Measurements from ENCODE around the gene MIGA1.

MIGA1 gene

DNA sequence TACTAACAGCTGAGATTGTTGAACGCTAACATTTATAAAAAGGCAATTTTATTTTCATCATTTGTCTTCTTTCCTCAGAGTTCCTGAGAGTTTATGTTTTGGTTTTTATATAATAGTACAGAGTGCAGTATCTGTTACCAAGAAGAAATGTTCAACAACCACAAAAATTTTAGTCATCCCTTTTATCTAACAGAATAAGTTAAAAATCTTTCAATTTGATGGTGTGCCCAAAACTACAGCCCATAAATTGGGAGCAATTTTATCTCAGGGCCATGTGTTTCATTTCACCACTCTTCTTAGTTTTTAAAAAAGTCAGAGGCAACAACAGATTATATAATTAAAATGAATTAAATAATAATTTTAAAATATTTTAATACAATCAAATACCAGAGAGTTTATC lies 146.1 kb downstream of the MIGA1 start:
- DNase-seq (ENCODE audit: low read depth in 1 of 2, low spot score in 1 of 2) = no peak
- no peak for TF ChIP-seq JUND (IDR thresholded peaks at IDR 0.05; ENCODE audit: low read depth)
- in situ Hi-C loops (cut with HindIII; ENCODE audit: low pct_unique_long_range_greater_than_20kb, low sequenced_read_pairs) = no loop called here

DNA sequence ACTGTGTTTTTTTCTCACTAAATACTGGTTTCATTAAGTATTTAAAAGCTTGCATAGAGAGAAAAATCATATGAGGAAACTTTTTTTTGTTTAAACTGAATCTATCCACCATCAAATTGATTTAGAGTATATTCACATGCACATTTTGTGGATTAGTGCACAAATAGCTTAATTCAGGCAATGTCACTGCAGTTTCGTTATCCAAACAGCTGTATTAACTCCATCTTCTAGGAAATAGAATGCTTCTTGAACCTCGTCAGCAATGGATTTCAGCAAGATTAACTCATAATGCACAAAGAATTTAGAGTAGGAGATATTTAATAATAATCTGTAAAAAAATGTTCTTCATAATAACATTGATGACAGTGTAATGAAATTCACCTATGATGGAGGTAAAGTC lies 146.5 kb downstream of the MIGA1 start:
- no peak for DNase-seq (ENCODE audit: low read depth in 1 of 2, low spot score in 1 of 2)
- TF ChIP-seq JUND (IDR thresholded peaks at IDR 0.05; ENCODE audit: low read depth) = no peak
- in situ Hi-C loops (cut with HindIII; ENCODE audit: low pct_unique_long_range_greater_than_20kb, low sequenced_read_pairs) = no loop called here

DNA sequence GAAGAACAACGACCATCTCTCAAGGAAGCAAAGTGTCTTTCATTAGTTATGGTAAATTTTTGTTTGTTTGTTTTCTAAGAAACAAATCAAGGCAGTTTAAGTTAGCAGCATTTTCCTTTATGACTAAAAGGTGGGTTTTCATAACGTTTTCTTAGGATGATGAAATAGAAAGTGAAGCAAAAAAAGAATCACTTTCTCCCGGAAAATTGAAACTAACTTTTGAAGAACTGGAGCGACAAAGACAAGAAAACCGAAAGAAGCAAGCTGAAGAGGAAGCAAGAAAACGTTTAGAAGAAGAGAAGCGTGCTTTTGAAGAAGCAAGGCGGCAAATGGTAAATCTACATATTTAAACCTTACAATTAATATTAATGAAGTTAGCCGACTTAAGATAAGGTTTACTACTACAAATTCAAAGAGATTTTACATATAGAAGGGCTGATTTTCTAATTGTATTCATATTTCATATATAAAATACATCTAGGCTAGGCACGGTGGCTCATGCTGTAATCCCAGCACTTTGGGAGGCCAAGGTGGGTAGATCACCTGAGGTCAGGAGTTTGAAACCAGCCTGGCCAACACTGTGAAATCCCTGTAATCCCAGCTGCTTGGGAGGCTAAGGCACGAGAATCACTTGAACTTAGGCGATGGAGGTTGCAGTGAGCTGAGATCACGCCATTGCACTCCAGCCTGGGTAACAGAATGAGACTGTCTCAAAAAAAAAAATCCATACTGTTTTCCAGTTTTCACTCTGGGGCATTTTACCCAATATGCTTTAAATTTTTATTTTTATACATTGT lies 147.3 kb downstream of the MIGA1 start:
- in situ Hi-C loops (cut with HindIII; ENCODE audit: low pct_unique_long_range_greater_than_20kb, low sequenced_read_pairs) = no loop called here
- TF ChIP-seq JUND (IDR thresholded peaks at IDR 0.05; ENCODE audit: low read depth) = no peak
- no peak for DNase-seq (ENCODE audit: low read depth in 1 of 2, low spot score in 1 of 2)

DNA sequence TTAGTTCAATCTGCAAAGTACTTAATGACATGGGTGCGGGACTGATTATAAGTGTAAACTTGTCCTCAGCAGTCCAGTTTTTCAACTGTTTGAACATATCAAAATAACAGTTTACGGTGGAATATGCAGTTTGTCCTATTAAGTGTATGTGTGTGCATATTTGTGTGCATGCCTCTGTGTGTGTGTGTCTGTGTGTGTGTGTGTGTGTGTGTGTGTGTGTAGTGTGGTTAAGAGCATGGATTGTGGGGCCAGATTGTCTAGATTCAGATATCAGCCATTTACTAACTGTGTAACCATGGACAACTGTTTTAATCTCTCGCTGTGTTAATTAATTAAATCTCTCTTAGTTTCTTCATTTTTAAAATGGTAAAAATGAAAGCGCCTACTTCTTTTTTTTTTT lies 148.0 kb downstream of the MIGA1 start:
- no peak for DNase-seq (ENCODE audit: low read depth in 1 of 2, low spot score in 1 of 2)
- in situ Hi-C loops (cut with HindIII; ENCODE audit: low pct_unique_long_range_greater_than_20kb, low sequenced_read_pairs) = no loop called here
- TF ChIP-seq JUND (IDR thresholded peaks at IDR 0.05; ENCODE audit: low read depth) = no peak

Data from T47D (cell line).